T-cell (primary cell): ENCODE measurements around the gene PLK3. TPM values are rescaled to one million over a fixed set of nuclear protein-coding genes. Genes with fewer than 3 reads are reported as not detected.

Experiments used
- ATAC-seq, 4 experiments: fragments of 200-7000 bp in 3 of 4; fragments of 150-1000 bp in 1 of 4; cut with Tn5 transposase; replicated peaks in 1 of 4; 1 replicate in 3 of 4; 2 replicates in 1 of 4; pipeline ENCODE4 v1.10.0; 2021; ENCODE audit warnings: moderate library complexity in 3 of 4, mild to moderate bottlenecking in 2 of 4, moderate number of reproducible peaks in 1 of 4
- CTCF ChIA-PET, 2 donors: fragments of 300-600 bp; sonication (Branson Sonifier 250); formaldehyde crosslinking; loops; one replicate each; lab custom pipeline; 2022; ENCODE audit warnings: antibody characterized with exemption in 2 of 2; lab: Charles Lee
- POLR2A ChIA-PET, 2 donors: fragments of 300-600 bp; sonication (Branson Sonifier 250); formaldehyde crosslinking; loops; one replicate each; lab custom pipeline; 2022; ENCODE audit warnings: antibody characterized with exemption in 2 of 2; lab: Charles Lee
- DNase-seq, 35 experiments: peaks; one replicate each; pipeline versions ENCODE4 v3.0.0 to v3.0.0-alpha.2; 2013 to 2023
- H3K27ac ChIP-seq: one replicate; pipeline ENCODE4 v1.5.1; 2013; ENCODE audit warnings: low read length
- H3K27me3 ChIP-seq, 2 experiments: replicated peaks in 1 of 2; 1 replicate in 1 of 2; 2 replicates in 1 of 2; pipeline versions ENCODE4 v1.6.1 to v1.7.0; 2013; ENCODE audit warnings: low read length in 1 of 2, mixed read lengths in 1 of 2; ENCODE audit not compliant: control insufficient read depth in 2 of 2, insufficient read depth in 2 of 2; ENCODE audit errors: extremely low read depth in 1 of 2
- H3K36me3 ChIP-seq, 2 donors: 1 replicate in 1 of 2; 2 replicates in 1 of 2; pipeline versions ENCODE4 v1.6.1 to v1.7.0; 2013; ENCODE audit warnings: low read length in 1 of 2; ENCODE audit not compliant: control insufficient read depth in 2 of 2, insufficient read depth in 1 of 2; ENCODE audit errors: extremely low read depth in 1 of 2
- H3K4me1 ChIP-seq, 2 experiments: 1 replicate in 1 of 2; 2 replicates in 1 of 2; pipeline versions ENCODE4 v1.6.1 to v1.7.0; 2013; ENCODE audit warnings: low read length in 2 of 2, mixed read lengths in 1 of 2; ENCODE audit not compliant: insufficient read depth in 2 of 2, control insufficient read depth in 1 of 2; ENCODE audit errors: extremely low read depth in 1 of 2
- H3K4me3 ChIP-seq, 2 donors: 1 replicate in 1 of 2; 2 replicates in 1 of 2; pipeline versions ENCODE4 v1.5.1 to v1.7.0; 2013; ENCODE audit warnings: mild to moderate bottlenecking in 2 of 2, low read length in 1 of 2, moderate library complexity in 1 of 2; ENCODE audit not compliant: control insufficient read depth in 1 of 2; ENCODE audit errors: extremely low read depth in 1 of 2
- H3K9me3 ChIP-seq: 2 replicates; pipeline ENCODE4 v1.7.0; 2013
- H3K27ac Mint-ChIP-seq, 2 donors: one replicate each; pipeline ENCODE4 v1.8.0; 2020 to 2021; ENCODE audit warnings: mild to moderate bottlenecking in 2 of 2, mixed read lengths in 2 of 2
- H3K27me3 Mint-ChIP-seq, 2 donors: one replicate each; pipeline ENCODE4 v1.8.0; 2021 to 2022; ENCODE audit warnings: mixed read lengths in 2 of 2
- H3K36me3 Mint-ChIP-seq: one replicate; pipeline ENCODE4 v1.8.0; 2021; ENCODE audit warnings: mixed read lengths
- H3K4me1 Mint-ChIP-seq, 3 donors: one replicate each; pipeline ENCODE4 v1.8.0; 2020 to 2022; ENCODE audit warnings: mixed read lengths in 3 of 3, mild to moderate bottlenecking in 1 of 3
- H3K4me3 Mint-ChIP-seq, 3 donors: one replicate each; pipeline ENCODE4 v1.8.0; 2020 to 2022; ENCODE audit warnings: mild to moderate bottlenecking in 3 of 3, mixed read lengths in 3 of 3, moderate library complexity in 3 of 3
- H3K9me3 Mint-ChIP-seq, 3 donors: one replicate each; pipeline ENCODE4 v1.8.0; 2020 to 2022; ENCODE audit warnings: mixed read lengths in 3 of 3
- WGBS: methylation state at CpG from one replicate; pipeline ENCODE4 v1.1.5; 2013; ENCODE audit warnings: missing lambda C conversion rate; ENCODE audit not compliant: insufficient coverage; 5-methylcytosine and 5-hydroxymethylcytosine counted together
- total RNA-seq, 35 experiments: library from RNA in 6 of 35; stranded (reverse) in 6 of 35; fragments of 120-200 nt in 1 of 35; gene quantifications; one replicate each; pipeline versions ENCODE4 v1.2.1 to v1.2.4 and lab custom pipeline; 2013 to 2026

Gene PLK3
- total RNA-seq, 5 donors from 2014 or later (not counting 1 experiment from before 2014, with no cell fraction given), result 124 to 453 (median 136) TPM

DNA sequence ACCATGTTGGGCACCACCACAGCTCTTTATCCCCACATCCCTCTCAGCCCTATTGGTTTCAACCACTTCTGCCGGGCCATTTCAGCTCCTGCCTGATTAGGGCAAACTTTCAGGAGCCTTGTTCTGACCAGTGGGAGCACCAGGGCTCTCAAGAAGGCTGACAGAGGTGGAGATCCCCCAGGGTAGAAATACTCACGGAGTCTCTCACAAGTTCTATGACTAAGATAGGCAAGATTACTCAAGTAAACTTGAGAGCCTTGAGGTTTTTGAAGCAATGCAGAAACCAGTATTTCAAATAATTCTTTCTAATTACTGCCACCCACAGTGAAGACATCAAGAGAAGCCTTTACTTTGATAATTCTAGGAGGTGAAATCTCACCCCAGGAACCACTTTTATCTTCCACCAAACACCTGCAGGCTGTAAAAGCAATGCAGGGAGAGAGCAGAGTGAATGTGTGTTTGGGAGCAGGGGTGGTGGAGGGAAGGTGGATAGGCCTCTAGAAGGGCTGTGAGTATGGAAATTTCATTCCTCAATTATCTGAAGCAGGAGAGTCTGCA is 49.5 kb downstream of the PLK3 start:
- Mint-ChIP-seq H3K9me3 (no peaks in the 10 kb centered on the region), H3K27me3 (no peaks in the 10 kb centered on the region), H3K4me3 (no peak overlapping the region), H3K27ac (no peak overlapping the region), H3K4me1 (peaks cover 0 to 3% (median 2%) of the 10 kb centered on the region in 3 donors), H3K36me3 (peaks cover 20% of the 10 kb centered on the region)
- H3K4me3 ChIP-seq, result no peak overlapping the region
- ChIA-PET CTCF (interaction anchor here in 1 of 2 donors (0.5 kb wide), 1 partner anchor 138 kb away, joined by 8 read pairs; no protein-coding TSS in a partner anchor), POLR2A (no interaction called here)
- no peaks in the 10 kb centered on the region for H3K9me3 ChIP-seq
- no peaks in the 10 kb centered on the region for H3K4me1 ChIP-seq
- DNase-seq (no peak), ATAC-seq (peak in 1 of 4 experiments; percentile 26)
- H3K27ac ChIP-seq, result no peak overlapping the region
- H3K27me3 ChIP-seq, result no peaks in the 10 kb centered on the region
- WGBS, result no CpG with 5 or more reads among the region's 2 CpGs
- H3K36me3 ChIP-seq, result peaks cover 0 to 9% of the 10 kb centered on the region in 2 donors

DNA sequence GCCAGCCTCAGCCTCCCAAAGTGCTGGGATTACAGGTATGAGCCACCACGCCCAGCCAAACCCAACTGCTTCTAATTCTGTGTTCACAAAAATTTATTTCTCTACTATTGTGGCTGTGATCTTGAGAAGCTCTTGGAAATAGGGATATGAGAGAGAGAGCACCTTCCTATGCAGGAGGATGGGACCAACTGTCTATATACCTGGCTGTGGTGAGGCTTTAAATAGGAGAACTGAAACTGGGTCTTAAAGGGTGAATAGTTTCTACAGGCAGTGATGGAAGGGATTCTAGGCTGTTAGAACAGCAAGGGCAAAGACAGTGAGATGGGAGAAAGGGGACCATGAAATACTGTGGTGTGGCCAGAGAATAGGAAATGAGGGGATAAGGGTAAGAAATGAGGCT is 51.1 kb downstream of the PLK3 start:
- Mint-ChIP-seq H3K4me1 (peaks cover 0 to 3% (median 2%) of the 10 kb centered on the region in 3 donors), H3K4me3 (no peak overlapping the region), H3K27me3 (no peaks in the 10 kb centered on the region), H3K27ac (no peak overlapping the region), H3K9me3 (no peaks in the 10 kb centered on the region), H3K36me3 (peaks cover 27% of the 10 kb centered on the region)
- no peak overlapping the region for H3K4me3 ChIP-seq
- no peak overlapping the region for H3K27ac ChIP-seq
- WGBS, result no CpG with 5 or more reads among the region's 1 CpG
- no peaks in the 10 kb centered on the region for H3K9me3 ChIP-seq
- DNase-seq (no peak), ATAC-seq (no peak)
- no peaks in the 10 kb centered on the region for H3K4me1 ChIP-seq
- no peaks in the 10 kb centered on the region for H3K27me3 ChIP-seq
- POLR2A ChIA-PET, result no interaction called here
- CTCF ChIA-PET, result interaction anchor here in 1 of 2 donors (0.5 kb wide), 1 partner anchor 506 kb away, joined by 3 read pairs; no protein-coding TSS in a partner anchor
- H3K36me3 ChIP-seq, result peaks cover 9% of the 10 kb centered on the region in 2 donors

DNA sequence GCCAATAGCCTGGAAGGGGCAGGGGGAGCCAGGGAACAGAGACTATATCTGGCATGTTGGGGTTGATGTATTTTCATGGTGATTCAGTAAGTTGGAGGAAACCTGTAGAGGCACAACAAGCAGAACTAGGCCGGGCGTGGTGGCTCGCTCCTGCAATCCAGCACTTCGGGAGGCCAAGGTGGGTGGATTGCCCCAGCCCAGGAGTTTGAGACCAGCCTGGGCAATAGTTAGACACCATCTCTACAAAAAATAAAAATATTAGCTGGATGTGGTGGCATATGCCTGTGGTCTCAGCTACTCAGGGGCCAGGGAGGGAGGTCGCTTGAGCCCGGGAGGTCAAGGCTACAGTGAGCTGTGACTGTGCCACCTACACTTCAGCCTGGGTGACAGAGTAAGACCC is 53.0 kb downstream of the PLK3 start:
- POLR2A ChIA-PET, result no interaction called here

DNA sequence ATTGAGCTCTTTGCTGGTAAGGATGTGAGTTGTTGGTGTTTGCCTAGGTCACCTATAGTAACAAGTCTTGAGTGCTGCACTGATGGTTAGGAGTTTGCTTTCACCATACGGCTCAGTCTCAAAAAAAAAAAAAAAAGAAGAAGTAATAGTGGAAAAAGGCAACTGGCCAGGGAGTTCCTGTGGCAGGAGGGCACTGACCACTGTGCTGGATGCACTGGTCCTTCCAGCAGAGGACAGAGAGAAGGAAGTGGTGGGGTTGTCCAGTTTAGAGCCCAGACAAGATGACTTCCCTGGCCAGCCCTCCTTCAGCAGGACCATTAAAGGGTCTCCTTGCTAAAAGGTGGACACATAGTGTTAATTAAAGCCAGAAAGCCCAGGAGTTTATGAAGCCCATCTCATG is 54.8 kb downstream of the PLK3 start:
- Histone ChIP-seq H3K4me3 (no peak overlapping the region), H3K27ac (no peak overlapping the region), H3K27me3 (no peaks in the 10 kb centered on the region), H3K9me3 (no peaks in the 10 kb centered on the region), H3K4me1 (no peaks in the 10 kb centered on the region), H3K36me3 (peaks cover 0 to 12% of the 10 kb centered on the region in 2 donors)
- DNase-seq (no peak), ATAC-seq (no peak)
- CTCF ChIA-PET, result interaction anchor here in 1 of 2 donors (0.5 kb wide), 1 partner anchor 446 kb away, joined by 7 read pairs; no protein-coding TSS in a partner anchor
- POLR2A ChIA-PET, result interaction anchor here (0.7 kb wide), 2 partner anchors 34 to 900 kb away, joined by 4 to 5 read pairs; no protein-coding TSS in a partner anchor
- no peaks in the 10 kb centered on the region for H3K9me3 Mint-ChIP-seq
- H3K27ac Mint-ChIP-seq, result no peak overlapping the region
- no peaks in the 10 kb centered on the region for H3K27me3 Mint-ChIP-seq
- H3K36me3 Mint-ChIP-seq, result peaks cover 37% of the 10 kb centered on the region
- no peaks in the 10 kb centered on the region for H3K4me1 Mint-ChIP-seq
- no peak overlapping the region for H3K4me3 Mint-ChIP-seq
- WGBS, result 100% methylated on average over 1 of the region's 1 CpG

More for the DNA sequence above, 53.0 kb downstream of the PLK3 start:
- DNase-seq (no peak), ATAC-seq (no peak)
- H3K27me3 ChIP-seq, result no peaks in the 10 kb centered on the region
- no peak overlapping the region for H3K4me3 Mint-ChIP-seq
- peaks cover 39% of the 10 kb centered on the region for H3K36me3 Mint-ChIP-seq
- peaks cover 0 to 3% (median 2%) of the 10 kb centered on the region in 3 donors for H3K4me1 Mint-ChIP-seq
- no peaks in the 10 kb centered on the region for H3K4me1 ChIP-seq
- no peak overlapping the region for H3K27ac Mint-ChIP-seq
- CTCF ChIA-PET, result no interaction called here
- no peaks in the 10 kb centered on the region for H3K27me3 Mint-ChIP-seq
- 100% methylated on average over 2 of the region's 6 CpGs for WGBS
- peaks cover 5 to 12% of the 10 kb centered on the region in 2 donors for H3K36me3 ChIP-seq
- H3K27ac ChIP-seq, result no peak overlapping the region
- H3K4me3 ChIP-seq, result no peak overlapping the region
- H3K9me3 Mint-ChIP-seq, result no peaks in the 10 kb centered on the region
- H3K9me3 ChIP-seq, result no peaks in the 10 kb centered on the region

Other genes with a start within 250 kb of the PLK3 start
- gene TMEM53, start 125.9 kb upstream of the PLK3 start, total RNA-seq, result 1 to 10 TPM; 1.1 to 2.8 (median 2.2) TPM
- 100 to 1,000 TPM in 1 of 5 donors, 10 to 100 TPM in 4; 49.5 to 102 (median 89.7) TPM for gene ARMH1, start 125.7 kb upstream of the PLK3 start, total RNA-seq
- 10 to 100 TPM in 1 of 5 donors, not detected in 4; 21.4 TPM for gene RNU5D-1, start 69.2 kb upstream of the PLK3 start, total RNA-seq
- 1 to 10 TPM in 3 of 5 donors, under 1 TPM in 2; 0.68 to 1.6 (median 1.1) TPM for gene KIF2C, start 60.5 kb upstream of the PLK3 start, total RNA-seq
- 1,000 to 10,000 TPM; 2,713 to 2,895 (median 2,873) TPM for gene RPS8, start 24.8 kb upstream of the PLK3 start, total RNA-seq
- gene BEST4, start 12.2 kb upstream of the PLK3 start, total RNA-seq, result 1 to 10 TPM in 4 of 5 donors, under 1 TPM in 1; 0.75 to 2.4 (median 1.6) TPM
- 1 to 10 TPM in 2 of 5 donors, under 1 TPM in 2, not detected in 1; 0.36 to 4.3 (median 2.3) TPM for gene DYNLT4, start 7.0 kb downstream of the PLK3 start, total RNA-seq
- gene BTBD19, start 8.1 kb downstream of the PLK3 start, total RNA-seq, result 10 to 100 TPM; 10.1 to 56.7 (median 11.5) TPM
- 1 to 10 TPM in 4 of 5 donors, under 1 TPM in 1; 0.89 to 2.3 (median 1.3) TPM for gene PTCH2, start 42.9 kb downstream of the PLK3 start, total RNA-seq
- gene EIF2B3, start 186.2 kb downstream of the PLK3 start, total RNA-seq, result 10 to 100 TPM; 14.6 to 18.3 (median 15.5) TPM
- 10 to 100 TPM; 41.5 to 59.8 (median 55.4) TPM for gene HECTD3, start 210.9 kb downstream of the PLK3 start, total RNA-seq
- 10 to 100 TPM; 52.0 to 58.6 (median 57.3) TPM for gene UROD, start 211.9 kb downstream of the PLK3 start, total RNA-seq